Fibroblast of lung (primary cell): Measurements from ENCODE around the gene CIDEB.

Experiments used
- CTCF ChIP-seq, 2 donors: IDR thresholded peaks in 1 of 2; conservative IDR thresholded peaks in 1 of 2; 1 replicate in 1 of 2; 2 replicates in 1 of 2; pipeline ENCODE4 v1.5.1; 2011 to 2012; ENCODE audit warnings: low read length in 2 of 2, control low read depth in 1 of 2, inconsistent platforms in 1 of 2, low read depth in 1 of 2, mild to moderate bottlenecking in 1 of 2
- EZH2 ChIP-seq: IDR thresholded peaks from 2 replicates; pipeline ENCODE4 v1.5.1; 2012; ENCODE audit warnings: low read length, control low read depth, mild to moderate bottlenecking; ENCODE audit errors: missing control alignments

GRCh38 chr14:24278424-24278823, 29.4 kb downstream of the CIDEB start:
- TF ChIP-seq CTCF (conservative IDR thresholded peaks at IDR 0.05 in 1 of 2, IDR thresholded peaks at IDR 0.05 in 1 of 2; ENCODE audit: low read depth in 1 of 2, low read length in 2 of 2), result no peak
- TF ChIP-seq EZH2, result no peak
